Large intestine (tissue), 3 donors: Measurements from ENCODE around the gene MYOG. TPM values are rescaled to one million over a fixed set of nuclear protein-coding genes. Genes with fewer than 3 reads are reported as not detected.

Experiments
- DNase-seq, 2 donors: peaks; one replicate each; pipeline versions ENCODE4 v3.0.0 to v3.0.0-alpha.2; 2013
- H3K27ac ChIP-seq: one replicate; pipeline ENCODE4 v1.5.1; 2013; ENCODE audit warnings: low read length
- H3K27me3 ChIP-seq: 2 replicates; pipeline ENCODE4 v1.6.1; 2013; ENCODE audit warnings: low read length; ENCODE audit not compliant: control insufficient read depth, insufficient read depth
- H3K36me3 ChIP-seq: 2 replicates; pipeline ENCODE4 v1.6.1; 2013; ENCODE audit warnings: low read length; ENCODE audit not compliant: control insufficient read depth, insufficient read depth
- H3K4me1 ChIP-seq: one replicate; pipeline ENCODE4 v1.6.1; 2013; ENCODE audit warnings: low read length; ENCODE audit not compliant: control insufficient read depth, insufficient read depth
- H3K4me3 ChIP-seq: one replicate; pipeline ENCODE4 v1.5.1; 2013; ENCODE audit warnings: low read length
- H3K9me3 ChIP-seq: one replicate; pipeline ENCODE4 v1.6.1; 2013; ENCODE audit warnings: mild to moderate bottlenecking, low read depth, low read length, moderate library complexity; ENCODE audit not compliant: control insufficient read depth
- WGBS: methylation state at CpG from one replicate; pipeline ENCODE4 v1.1.5; 2013; ENCODE audit warnings: low lambda C conversion rate; ENCODE audit not compliant: insufficient coverage; 5-methylcytosine and 5-hydroxymethylcytosine counted together
- polyA plus RNA-seq: library from polyadenylated mRNA; unstranded; fragments of 120-200 nt; gene quantifications from one replicate; pipeline ENCODE4 v1.2.1, GENCODE V29; 2013

MYOG gene
- polyA plus RNA-seq, 1 donor: 0.66 TPM

- no peak for DNase-seq
- no CpG with 5 or more reads among the region's 7 CpGs for WGBS
- Histone ChIP-seq H3K27ac (no peak overlapping the region), H3K27me3 (peaks cover 19% of the 10 kb centered on the region), H3K4me3 (no peak overlapping the region), H3K36me3 (no peaks in the 10 kb centered on the region), H3K4me1 (no peaks in the 10 kb centered on the region), H3K9me3 (peaks cover under 1% of the 10 kb centered on the region)
Measured at GRCh38 chr1:203089001-203089650, 3.3 kb upstream of the MYOG start.

DNA sequence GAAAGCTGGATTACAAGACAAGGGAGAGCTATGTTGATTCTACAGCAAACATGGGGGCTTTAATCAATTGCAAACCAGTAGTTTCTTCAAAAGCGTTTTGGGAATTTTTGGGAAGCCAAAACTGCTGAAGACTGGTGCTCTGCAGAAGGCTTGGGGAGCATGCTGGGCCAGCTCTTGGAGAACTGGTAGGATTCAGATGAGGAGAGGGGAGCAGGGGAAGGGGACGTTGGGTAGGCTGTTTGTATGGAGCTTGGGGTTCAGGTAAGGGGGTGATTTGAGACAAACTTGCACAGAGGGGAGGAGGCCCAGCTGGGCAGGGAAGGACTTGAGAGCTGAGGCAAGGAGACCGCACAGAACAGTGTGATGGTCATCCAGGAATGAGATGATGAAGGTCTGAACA lies 2.6 kb upstream of the MYOG start:
- no peak overlapping the region for H3K4me3 ChIP-seq
- peaks cover 19% of the 10 kb centered on the region for H3K27me3 ChIP-seq
- H3K9me3 ChIP-seq: no peaks in the 10 kb centered on the region
- DNase-seq: no peak
- H3K27ac ChIP-seq: no peak overlapping the region
- H3K36me3 ChIP-seq: no peaks in the 10 kb centered on the region
- no CpG with 5 or more reads among the region's 3 CpGs for WGBS
- H3K4me1 ChIP-seq: no peaks in the 10 kb centered on the region

DNA sequence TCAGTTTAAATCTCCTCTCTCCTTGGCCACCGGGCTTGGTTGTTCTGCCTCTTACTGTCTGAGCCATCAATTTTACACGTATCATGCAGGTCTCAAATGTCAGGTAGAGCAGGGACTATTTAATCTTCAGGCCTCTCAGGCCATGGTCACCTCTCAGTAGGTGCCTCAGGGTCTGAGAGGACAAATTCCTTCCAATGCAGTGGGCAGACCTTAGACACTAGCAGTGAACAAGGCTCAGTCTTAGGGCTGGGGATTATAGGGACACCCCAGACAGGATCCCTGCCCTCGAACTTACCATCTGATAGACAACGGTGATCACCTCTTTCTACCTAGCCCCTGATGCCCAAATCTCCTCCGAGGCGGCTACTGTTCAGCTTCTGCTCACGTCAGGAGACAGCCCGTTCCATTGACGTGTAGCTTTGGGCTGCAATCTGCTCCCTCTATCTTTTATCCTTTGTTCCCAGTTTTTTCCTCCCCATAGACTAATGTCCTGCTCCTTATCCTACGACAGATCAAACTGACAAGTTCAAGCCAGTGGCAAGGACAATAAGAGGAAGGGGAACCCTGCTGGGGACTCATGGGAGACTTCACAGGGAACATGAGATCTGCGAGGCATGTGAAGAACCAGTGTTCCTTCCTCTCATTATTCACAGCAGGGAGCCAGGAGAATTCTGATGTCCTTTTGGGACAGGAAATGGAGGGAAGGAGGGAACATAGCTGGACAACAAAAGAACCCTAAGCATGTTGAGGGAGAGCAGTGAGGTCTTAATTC lies 1.4 kb upstream of the MYOG start:
- no peaks in the 10 kb centered on the region for H3K36me3 ChIP-seq
- peaks cover 22% of the 10 kb centered on the region for H3K27me3 ChIP-seq
- WGBS: 93% methylated on average over 3 of the region's 11 CpGs
- DNase-seq: no peak
- no peaks in the 10 kb centered on the region for H3K4me1 ChIP-seq
- H3K4me3 ChIP-seq: no peak overlapping the region
- H3K27ac ChIP-seq: no peak overlapping the region
- H3K9me3 ChIP-seq: no peaks in the 10 kb centered on the region

GRCh38 chr1:203084588-203085527 lies 954 bp downstream of the MYOG start:
- Histone ChIP-seq H3K4me3 (no peak overlapping the region), H3K9me3 (no peaks in the 10 kb centered on the region), H3K36me3 (no peaks in the 10 kb centered on the region), H3K27ac (no peak overlapping the region), H3K27me3 (peaks cover 34% of the 10 kb centered on the region), H3K4me1 (no peaks in the 10 kb centered on the region)
- DNase-seq: no peak
- WGBS: no CpG with 5 or more reads among the region's 14 CpGs

DNA sequence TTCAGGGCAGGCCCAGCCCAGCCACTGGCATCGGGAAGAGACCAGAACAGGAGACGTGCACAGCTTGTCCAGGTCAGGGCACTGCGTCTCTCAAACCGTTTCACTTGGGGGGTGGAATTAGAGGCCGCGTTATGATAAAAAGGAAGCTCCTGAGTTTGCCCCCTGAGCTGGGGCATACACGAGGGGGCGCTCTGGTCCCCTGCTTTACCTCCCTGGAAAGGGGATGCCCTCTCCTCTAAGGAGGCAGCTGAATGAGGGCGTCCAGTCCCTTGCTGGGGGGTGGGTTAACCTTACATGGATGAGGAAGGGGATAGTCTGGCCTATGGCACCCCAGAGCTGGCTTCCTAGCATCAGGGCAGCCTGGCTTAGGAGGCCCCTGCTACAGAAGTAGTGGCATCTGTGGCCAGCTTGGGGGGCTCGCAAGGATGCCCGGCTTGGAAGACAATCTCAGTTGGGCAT lies 2.3 kb downstream of the MYOG start:
- WGBS: no CpG with 5 or more reads among the region's 11 CpGs
- no peak for DNase-seq
- H3K27ac ChIP-seq: no peak overlapping the region

DNA sequence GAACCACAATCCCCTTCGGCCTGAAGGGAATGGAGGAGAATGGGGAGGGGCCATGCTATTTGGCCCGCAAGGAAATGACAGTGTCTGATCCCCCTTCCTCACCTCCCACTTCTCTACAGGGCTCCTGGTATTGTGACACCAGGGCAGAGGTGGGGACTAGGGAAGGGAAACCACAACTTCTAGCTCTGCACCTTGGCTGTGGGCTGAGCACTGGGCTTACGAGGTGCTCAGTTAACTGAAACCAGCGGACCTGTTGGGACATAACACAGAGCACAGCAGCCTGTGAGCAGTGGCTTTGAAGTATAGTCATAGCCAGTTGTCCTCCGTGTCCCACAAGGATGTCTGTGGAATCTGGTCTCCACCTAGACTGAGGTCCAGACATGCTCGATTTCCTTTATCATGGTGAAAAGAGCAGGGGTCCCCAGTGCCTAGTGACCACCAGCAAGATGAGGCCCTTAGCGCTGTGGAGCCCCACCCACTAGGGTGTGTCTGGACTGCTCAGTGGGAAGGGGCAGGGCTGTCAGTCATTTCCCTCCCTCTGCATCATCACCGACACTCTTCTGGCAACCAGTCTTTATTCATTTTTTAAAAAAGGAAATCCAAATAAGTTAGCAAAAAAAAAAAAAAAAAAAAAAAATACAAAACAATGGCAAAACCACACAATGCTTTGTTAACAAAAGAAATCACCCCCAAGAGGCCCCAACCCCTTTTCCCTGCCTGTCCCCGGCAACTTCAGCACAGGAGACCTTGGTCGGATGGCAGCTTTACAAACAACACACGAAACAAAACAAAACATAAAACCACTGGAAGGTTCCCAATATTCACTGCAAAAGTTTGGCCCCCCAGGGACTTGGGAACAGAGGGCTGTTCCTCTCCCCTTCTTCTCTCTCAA lies 3.0 kb downstream of the MYOG start:
- H3K36me3 ChIP-seq: no peaks in the 10 kb centered on the region
- no peak for DNase-seq
- WGBS: 50% methylated on average over 1 of the region's 11 CpGs

More for the DNA sequence above, 2.3 kb downstream of the MYOG start:
- H3K4me1 ChIP-seq: no peaks in the 10 kb centered on the region
- no peaks in the 10 kb centered on the region for H3K9me3 ChIP-seq
- no peaks in the 10 kb centered on the region for H3K36me3 ChIP-seq
- H3K27me3 ChIP-seq: peaks cover 32% of the 10 kb centered on the region
- H3K4me3 ChIP-seq: no peak overlapping the region

GRCh38 chr1:203082231-203082505 lies 3.6 kb downstream of the MYOG start:
- Histone ChIP-seq H3K4me3 (no peak overlapping the region), H3K4me1 (no peaks in the 10 kb centered on the region), H3K27me3 (peaks cover 38% of the 10 kb centered on the region), H3K27ac (no peak overlapping the region), H3K36me3 (no peaks in the 10 kb centered on the region), H3K9me3 (no peaks in the 10 kb centered on the region)
- no peak for DNase-seq
- WGBS: 67% methylated on average over 1 of the region's 3 CpGs

More for the DNA sequence above, 3.0 kb downstream of the MYOG start:
- no peak overlapping the region for H3K4me3 ChIP-seq
- no peaks in the 10 kb centered on the region for H3K9me3 ChIP-seq
- H3K4me1 ChIP-seq: no peaks in the 10 kb centered on the region
- H3K27ac ChIP-seq: no peak overlapping the region
- peaks cover 35% of the 10 kb centered on the region for H3K27me3 ChIP-seq

GRCh38 chr1:203081465-203082230 lies 4.2 kb downstream of the MYOG start:
- no peaks in the 10 kb centered on the region for H3K4me1 ChIP-seq
- H3K9me3 ChIP-seq: no peaks in the 10 kb centered on the region
- WGBS: no CpG with 5 or more reads among the region's 9 CpGs
- H3K36me3 ChIP-seq: no peaks in the 10 kb centered on the region
- no peak for DNase-seq
- no peak overlapping the region for H3K4me3 ChIP-seq
- H3K27ac ChIP-seq: no peak overlapping the region
- H3K27me3 ChIP-seq: peaks cover 43% of the 10 kb centered on the region

- no peaks in the 10 kb centered on the region for H3K9me3 ChIP-seq
- peaks cover 55% of the 10 kb centered on the region for H3K27me3 ChIP-seq
- no peak overlapping the region for H3K4me3 ChIP-seq
- no peaks in the 10 kb centered on the region for H3K36me3 ChIP-seq
- no peak for DNase-seq
- H3K4me1 ChIP-seq: no peaks in the 10 kb centered on the region
- WGBS: 100% methylated on average over 1 of the region's 5 CpGs
- H3K27ac ChIP-seq: no peak overlapping the region
Measured at GRCh38 chr1:203080456-203080855, 5.4 kb downstream of the MYOG start.
